Measurements from ENCODE around the gene SFXN1. TPM values are rescaled to one million over a fixed set of nuclear protein-coding genes. Genes with fewer than 3 reads are reported as not detected.

SFXN1 gene
- total RNA-seq, 4 donors from 2014 or later = 13.5 to 37.4 (median 25.6) TPM

DNA sequence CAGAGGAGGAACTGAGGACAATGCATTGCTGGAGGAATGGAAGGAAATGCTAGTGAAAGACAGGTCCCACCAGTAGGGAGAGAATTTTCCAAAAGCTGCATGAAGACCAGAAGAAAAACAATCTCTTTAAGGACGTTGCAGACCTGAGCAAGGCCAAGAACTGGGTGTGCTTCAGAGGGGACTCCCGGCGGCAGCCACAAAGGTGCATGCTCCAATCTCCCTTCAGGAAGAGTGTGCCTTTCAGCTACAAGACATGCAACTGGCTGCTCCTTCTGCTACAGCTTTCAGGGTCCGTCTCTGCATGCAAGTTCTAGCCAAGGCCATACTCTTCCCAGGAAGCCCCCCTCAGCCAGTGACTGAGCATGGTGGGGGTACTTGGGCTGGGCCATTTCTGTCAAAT is 62.9 kb downstream of the SFXN1 start:
- DNase-seq (ENCODE audit: low spot score in 2 of 2) = no peak
- Histone ChIP-seq H3K36me3 (no peaks in the 10 kb centered on the region), H3K9me3 (no peaks in the 10 kb centered on the region), H3K4me1 (no peaks in the 10 kb centered on the region), H3K27me3 (peaks cover 8% of the 10 kb centered on the region), H3K27ac (no peak overlapping the region), H3K4me3 (no peak overlapping the region)
- WGBS = 50% methylated on average over 4 of the region's 4 CpGs
- no peak for TF ChIP-seq CTCF (IDR thresholded peaks at IDR 0.05)

- Histone ChIP-seq H3K36me3 (no peaks in the 10 kb centered on the region), H3K4me1 (no peaks in the 10 kb centered on the region), H3K9me3 (no peaks in the 10 kb centered on the region), H3K27ac (no peak overlapping the region), H3K27me3 (peaks cover 19% of the 10 kb centered on the region), H3K4me3 (no peak overlapping the region)
- DNase-seq (ENCODE audit: low spot score in 2 of 2) = no peak
- TF ChIP-seq EP300 (IDR thresholded peaks at IDR 0.05) = no peak
- no peak for TF ChIP-seq POLR2A (IDR thresholded peaks at IDR 0.05)
- no peak for TF ChIP-seq CTCF (IDR thresholded peaks at IDR 0.05)
- TF ChIP-seq POLR2AphosphoS5 (IDR thresholded peaks at IDR 0.05) = no peak
- 41% methylated on average over 5 of the region's 5 CpGs for WGBS
These were observed 64.0 kb downstream of the SFXN1 start for GRCh38 chr5:175542232-175542965.

- whole genome bisulfite sequencing = 40% methylated on average over 1 of the region's 1 CpG
- no peak for TF ChIP-seq POLR2A (IDR thresholded peaks at IDR 0.05)
- Histone ChIP-seq H3K36me3 (no peaks in the 10 kb centered on the region), H3K27me3 (peaks cover 24% of the 10 kb centered on the region), H3K4me3 (no peak overlapping the region), H3K9me3 (no peaks in the 10 kb centered on the region), H3K27ac (no peak overlapping the region), H3K4me1 (no peaks in the 10 kb centered on the region)
- no peak for DNase-seq (ENCODE audit: low spot score in 2 of 2)
These were observed 64.5 kb downstream of the SFXN1 start for GRCh38 chr5:175542966-175543235.

DNA sequence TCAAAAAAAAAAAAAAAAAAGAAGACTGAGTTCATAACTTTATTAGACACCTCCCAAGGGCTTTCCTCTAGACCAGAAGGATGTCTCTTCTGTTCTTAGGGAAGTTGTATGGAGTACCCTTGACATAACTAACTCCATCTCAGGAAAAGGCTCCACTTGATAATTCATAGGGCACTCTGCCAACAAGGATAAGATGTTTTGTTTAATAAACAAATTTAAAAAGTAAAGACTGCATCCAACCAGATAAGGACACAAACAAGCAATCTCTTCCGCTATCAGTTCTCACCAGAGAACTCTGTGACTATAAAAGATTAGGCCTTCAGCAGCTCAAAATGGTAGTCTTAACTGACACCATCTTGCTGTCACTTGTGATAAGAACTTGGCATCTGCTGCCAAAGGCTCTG is 65.8 kb downstream of the SFXN1 start:
- H3K4me3 ChIP-seq = no peak overlapping the region
- H3K9me3 ChIP-seq = no peaks in the 10 kb centered on the region
- DNase-seq (ENCODE audit: low spot score in 2 of 2) = no peak
- no peak overlapping the region for H3K27ac ChIP-seq
- TF ChIP-seq CTCF (IDR thresholded peaks at IDR 0.05) (no peak), EP300 (IDR thresholded peaks at IDR 0.05) (no peak), POLR2A (IDR thresholded peaks at IDR 0.05) (no peak), POLR2AphosphoS5 (IDR thresholded peaks at IDR 0.05) (no peak)
- WGBS = 82% methylated on average over 1 of the region's 1 CpG
- no peaks in the 10 kb centered on the region for H3K4me1 ChIP-seq
- H3K36me3 ChIP-seq = no peaks in the 10 kb centered on the region
- H3K27me3 ChIP-seq = peaks cover 32% of the 10 kb centered on the region

GRCh38 chr5:175544586-175544985 is 66.2 kb downstream of the SFXN1 start:
- Histone ChIP-seq H3K4me1 (no peaks in the 10 kb centered on the region), H3K27ac (no peak overlapping the region), H3K9me3 (no peaks in the 10 kb centered on the region), H3K4me3 (no peak overlapping the region), H3K36me3 (no peaks in the 10 kb centered on the region), H3K27me3 (peaks cover 37% of the 10 kb centered on the region)
- no peak for TF ChIP-seq EP300 (IDR thresholded peaks at IDR 0.05)
- TF ChIP-seq POLR2A (IDR thresholded peaks at IDR 0.05) = no peak
- TF ChIP-seq CTCF (IDR thresholded peaks at IDR 0.05) = no peak
- no peak for TF ChIP-seq POLR2AphosphoS5 (IDR thresholded peaks at IDR 0.05)
- WGBS = 95% methylated on average over 5 of the region's 5 CpGs
- DNase-seq (ENCODE audit: low spot score in 2 of 2) = no peak

- peaks cover 42% of the 10 kb centered on the region for H3K27me3 ChIP-seq
- TF ChIP-seq EP300 (IDR thresholded peaks at IDR 0.05) = no peak
- no peak for TF ChIP-seq POLR2AphosphoS5 (IDR thresholded peaks at IDR 0.05)
- no peak for TF ChIP-seq CTCF (IDR thresholded peaks at IDR 0.05)
- no peak for TF ChIP-seq POLR2A (IDR thresholded peaks at IDR 0.05)
These were observed 69.5 kb downstream of the SFXN1 start for GRCh38 chr5:175547842-175548241.

More at GRCh38 chr5:175547842-175548241, 69.5 kb downstream of the SFXN1 start:
- H3K4me1 ChIP-seq = no peaks in the 10 kb centered on the region
- no peaks in the 10 kb centered on the region for H3K36me3 ChIP-seq
- no peak overlapping the region for H3K4me3 ChIP-seq
- no peaks in the 10 kb centered on the region for H3K9me3 ChIP-seq
- no peak for DNase-seq (ENCODE audit: low spot score in 2 of 2)
- no peak overlapping the region for H3K27ac ChIP-seq
